HEK293 (cell line): ENCODE data around the gene ZNF576.

Experiments used
- CTCF ChIA-PET: fragments of 350-600 bp; formaldehyde crosslinking; extraction: SDS; loops from one replicate; lab custom pipeline; 2021; ENCODE audit warnings: antibody characterized with exemption; lab: Yijun Ruan, JAX
- POLR2A ChIA-PET: fragments of 300-600 bp; formaldehyde crosslinking; extraction: SDS; loops from one replicate; lab custom pipeline; 2020; ENCODE audit warnings: antibody characterized with exemption, inconsistent platforms; lab: Yijun Ruan, JAX
- H3K27ac ChIP-seq: fragments of 200-500 bp; sonication (Bioruptor generic); 2 replicates; pipeline ENCODE4 v1.5.1; 2014; ENCODE audit warnings: low read depth, low read length, control low read depth, inconsistent platforms; ENCODE audit errors: extremely low read depth
- H3K36me3 ChIP-seq, 2 experiments: fragments of 200-500 bp in 1 of 2; sonication (Bioruptor generic) in 1 of 2; 1 replicate in 1 of 2; 2 replicates in 1 of 2; pipeline ENCODE4 v1.5.1; 2014 to 2017; ENCODE audit warnings: inconsistent platforms in 2 of 2, low read length in 2 of 2; ENCODE audit not compliant: control insufficient read depth in 2 of 2, insufficient read depth in 1 of 2
- H3K4me1 ChIP-seq: fragments of 200-500 bp; sonication (Bioruptor generic); 2 replicates; pipeline ENCODE4 v1.5.1; 2014; ENCODE audit warnings: mild to moderate bottlenecking, low read length, inconsistent platforms; ENCODE audit not compliant: control insufficient read depth, insufficient read depth
- H3K4me3 ChIP-seq: 2 replicates; pipeline ENCODE4 v1.5.1; 2011; ENCODE audit warnings: low read depth, mild to moderate bottlenecking, control low read depth, low read length, moderate library complexity
- H3K9me3 ChIP-seq: fragments of 200-500 bp; sonication (Bioruptor generic); 2 replicates; pipeline ENCODE4 v1.5.1; 2014; ENCODE audit warnings: low read depth, low read length, inconsistent platforms; ENCODE audit not compliant: control insufficient read depth, insufficient read depth
- KLF7 ChIP-seq: fragments of 450-650 bp; formaldehyde crosslinking; IDR thresholded peaks from 2 replicates; pipeline ENCODE4 v1.5.1; 2016; ENCODE audit warnings: missing biosample characterization, missing genetic modification characterization, borderline replicate concordance
- MYNN ChIP-seq: fragments of 450-650 bp; formaldehyde crosslinking; IDR thresholded peaks from 2 replicates; pipeline ENCODE4 v1.5.1; 2016; ENCODE audit warnings: missing biosample characterization, missing genetic modification characterization, borderline replicate concordance
- SCRT1 ChIP-seq: fragments of 450-650 bp; formaldehyde crosslinking; IDR thresholded peaks from 2 replicates; pipeline ENCODE4 v1.5.1; 2016; ENCODE audit warnings: missing biosample characterization, missing genetic modification characterization, borderline replicate concordance
- SP7 ChIP-seq: fragments of 450-650 bp; formaldehyde crosslinking; IDR thresholded peaks from 2 replicates; pipeline ENCODE4 v1.5.1; 2016; ENCODE audit warnings: missing biosample characterization, missing genetic modification characterization
- TRIM28 ChIP-seq: IDR thresholded peaks from 2 replicates; pipeline ENCODE4 v1.6.1; 2011; ENCODE audit warnings: low read length, control low read depth, borderline replicate concordance
- ZBTB10 ChIP-seq: fragments of 450-650 bp; formaldehyde crosslinking; IDR thresholded peaks from 2 replicates; pipeline ENCODE4 v1.5.1; 2016; ENCODE audit warnings: missing biosample characterization, missing genetic modification characterization
- ZBTB11 ChIP-seq: fragments of 450-650 bp; formaldehyde crosslinking; conservative IDR thresholded peaks from 2 replicates; pipeline ENCODE4 v1.5.1; 2016; ENCODE audit warnings: low read depth, missing biosample characterization, missing genetic modification characterization
- ZBTB17 ChIP-seq: fragments of 450-650 bp; formaldehyde crosslinking; IDR thresholded peaks from 2 replicates; pipeline ENCODE4 v1.5.1; 2016; ENCODE audit warnings: missing biosample characterization, missing genetic modification characterization
- ZBTB20 ChIP-seq: fragments of 450-650 bp; formaldehyde crosslinking; IDR thresholded peaks from 2 replicates; pipeline ENCODE4 v1.5.1; 2016; ENCODE audit warnings: missing biosample characterization, missing genetic modification characterization
- ZFP37 ChIP-seq: fragments of 450-650 bp; formaldehyde crosslinking; IDR thresholded peaks from 2 replicates; pipeline ENCODE4 v1.5.1; 2016; ENCODE audit warnings: missing biosample characterization, missing genetic modification characterization
- ZNF114 ChIP-seq: fragments of 450-650 bp; formaldehyde crosslinking; IDR thresholded peaks from 2 replicates; pipeline ENCODE4 v1.5.0; 2017; ENCODE audit warnings: missing biosample characterization, missing genetic modification characterization
- ZNF132 ChIP-seq: fragments of 450-650 bp; formaldehyde crosslinking; IDR thresholded peaks from 2 replicates; pipeline ENCODE4 v1.5.1; 2017; ENCODE audit warnings: missing biosample characterization, missing genetic modification characterization, borderline replicate concordance
- ZNF202 ChIP-seq: fragments of 450-650 bp; formaldehyde crosslinking; IDR thresholded peaks from 2 replicates; pipeline ENCODE4 v1.5.1; 2016; ENCODE audit warnings: missing biosample characterization, missing genetic modification characterization, borderline replicate concordance
- ZNF311 ChIP-seq: fragments of 450-650 bp; formaldehyde crosslinking; IDR thresholded peaks from 2 replicates; pipeline ENCODE4 v1.5.1; 2017; ENCODE audit warnings: missing biosample characterization, missing genetic modification characterization, borderline replicate concordance
- ZNF426 ChIP-seq: fragments of 450-650 bp; formaldehyde crosslinking; IDR thresholded peaks from 2 replicates; pipeline ENCODE4 v1.5.1; 2017; ENCODE audit warnings: missing biosample characterization, missing genetic modification characterization, mild to moderate bottlenecking, inconsistent platforms, moderate library complexity
- ZNF580 ChIP-seq: fragments of 450-650 bp; formaldehyde crosslinking; IDR thresholded peaks from 2 replicates; pipeline ENCODE4 v1.5.1; 2016; ENCODE audit warnings: missing biosample characterization, missing genetic modification characterization
- ZNF600 ChIP-seq: fragments of 450-650 bp; formaldehyde crosslinking; IDR thresholded peaks from 2 replicates; pipeline ENCODE4 v1.5.1; 2016; ENCODE audit warnings: missing biosample characterization, missing genetic modification characterization
- ZNF623 ChIP-seq: fragments of 450-650 bp; formaldehyde crosslinking; IDR thresholded peaks from 2 replicates; pipeline ENCODE4 v1.5.1; 2016; ENCODE audit warnings: missing biosample characterization, missing genetic modification characterization
- ZNF670 ChIP-seq: fragments of 450-650 bp; formaldehyde crosslinking; IDR thresholded peaks from 2 replicates; pipeline ENCODE4 v1.5.1; 2016; ENCODE audit warnings: missing biosample characterization, missing genetic modification characterization, low read depth
- ZNF76 ChIP-seq: fragments of 450-650 bp; formaldehyde crosslinking; IDR thresholded peaks from 2 replicates; pipeline ENCODE4; 2016; ENCODE audit warnings: low read depth, missing biosample characterization, missing genetic modification characterization, borderline replicate concordance
- ZNF843 ChIP-seq: fragments of 450-650 bp; formaldehyde crosslinking; IDR thresholded peaks from 2 replicates; pipeline ENCODE4 v1.5.1; 2016; ENCODE audit warnings: missing biosample characterization, missing genetic modification characterization
- ZSCAN23 ChIP-seq: fragments of 450-650 bp; formaldehyde crosslinking; IDR thresholded peaks from 2 replicates; pipeline ENCODE4 v1.5.1; 2016; ENCODE audit warnings: missing biosample characterization, missing genetic modification characterization
- ZSCAN30 ChIP-seq: fragments of 450-650 bp; IDR thresholded peaks from 2 replicates; pipeline ENCODE4 v1.5.1; 2018; ENCODE audit warnings: missing biosample characterization, mild to moderate bottlenecking, missing genetic modification characterization, moderate library complexity
- TF ChIP-seq, protein P1 (sequence below): fragments of 450-650 bp; IDR thresholded peaks from 2 replicates; pipeline ENCODE4 v1.5.1; 2018; ENCODE audit warnings: missing biosample characterization, mild to moderate bottlenecking, missing genetic modification characterization
- TF ChIP-seq, protein P2 (sequence below): fragments of 450-650 bp; formaldehyde crosslinking; IDR thresholded peaks from 2 replicates; pipeline ENCODE4; 2016; ENCODE audit warnings: missing biosample characterization, missing genetic modification characterization
- TF ChIP-seq, protein P3 (sequence below): fragments of 450-650 bp; formaldehyde crosslinking; IDR thresholded peaks from 2 replicates; pipeline ENCODE4 v1.5.1; 2016; ENCODE audit warnings: missing biosample characterization, missing genetic modification characterization

The ZNF576 gene

GRCh38 chr19:43620061-43621001, 23.9 kb downstream of the ZNF576 start:
- no peaks in the 10 kb centered on the region for H3K9me3 ChIP-seq
- peaks cover 21% of the 10 kb centered on the region for H3K4me1 ChIP-seq
- H3K27ac ChIP-seq = peak overlapping the region; percentile 99
- ChIA-PET CTCF (interaction anchor here (0.6 to 1.9 kb wide), 5 partner anchors 26 to 153 kb away, joined by 3 to 8 read pairs (median 4); no protein-coding TSS in a partner anchor), POLR2A (interaction anchor here (0.6 to 4.5 kb wide), 7 partner anchors 8 to 65 kb away, joined by 3 to 21 read pairs (median 4); no protein-coding TSS in a partner anchor)
- peaks cover 5 to 24% of the 10 kb centered on the region in 2 experiments for H3K36me3 ChIP-seq
- peak overlapping the region; percentile 49 for H3K4me3 ChIP-seq
- TF ChIP-seq, protein P1, sequence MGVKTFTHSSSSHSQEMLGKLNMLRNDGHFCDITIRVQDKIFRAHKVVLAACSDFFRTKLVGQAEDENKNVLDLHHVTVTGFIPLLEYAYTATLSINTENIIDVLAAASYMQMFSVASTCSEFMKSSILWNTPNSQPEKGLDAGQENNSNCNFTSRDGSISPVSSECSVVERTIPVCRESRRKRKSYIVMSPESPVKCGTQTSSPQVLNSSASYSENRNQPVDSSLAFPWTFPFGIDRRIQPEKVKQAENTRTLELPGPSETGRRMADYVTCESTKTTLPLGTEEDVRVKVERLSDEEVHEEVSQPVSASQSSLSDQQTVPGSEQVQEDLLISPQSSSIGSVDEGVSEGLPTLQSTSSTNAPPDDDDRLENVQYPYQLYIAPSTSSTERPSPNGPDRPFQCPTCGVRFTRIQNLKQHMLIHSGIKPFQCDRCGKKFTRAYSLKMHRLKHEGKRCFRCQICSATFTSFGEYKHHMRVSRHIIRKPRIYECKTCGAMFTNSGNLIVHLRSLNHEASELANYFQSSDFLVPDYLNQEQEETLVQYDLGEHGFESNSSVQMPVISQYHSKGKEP (tag by site-specific recombination) = peak; percentile 95; the same call in 1 of the 2 replicates
- TF ChIP-seq TRIM28 (no peak), ZNF311 (tag by site-specific recombination) (0 out of 2 replicates have a peak, but pooled peaks have one; percentile 26), SP7 (tag by site-specific recombination) (peak; percentile 6; the same call in 1 of the 2 replicates), ZNF580 (tag by site-specific recombination) (no peak), MYNN (tag by site-specific recombination) (no peak), ZBTB11 (tag by site-specific recombination) (no peak), ZFP37 (tag by site-specific recombination) (no peak), ZSCAN30 (no peak), ZNF623 (no peak), ZSCAN23 (tag by site-specific recombination) (0 out of 2 replicates have a peak, but pooled peaks have one; percentile 37), ZNF132 (no peak), SCRT1 (tag by site-specific recombination) (no peak), ZBTB10 (tag by site-specific recombination) (no peak), ZNF76 (tag by site-specific recombination) (no peak), ZNF426 (tag by site-specific recombination) (no peak), ZNF202 (no peak), ZBTB20 (tag by site-specific recombination) (no peak), ZNF600 (tag by site-specific recombination) (0 out of 2 replicates have a peak, but pooled peaks have one; percentile 65), ZNF114 (no peak), KLF7 (tag by site-specific recombination) (no peak), ZNF843 (no peak), ZNF670 (tag by site-specific recombination) (no peak), ZBTB17 (tag by site-specific recombination) (peak; percentile 68)
- TF ChIP-seq, protein P2, sequence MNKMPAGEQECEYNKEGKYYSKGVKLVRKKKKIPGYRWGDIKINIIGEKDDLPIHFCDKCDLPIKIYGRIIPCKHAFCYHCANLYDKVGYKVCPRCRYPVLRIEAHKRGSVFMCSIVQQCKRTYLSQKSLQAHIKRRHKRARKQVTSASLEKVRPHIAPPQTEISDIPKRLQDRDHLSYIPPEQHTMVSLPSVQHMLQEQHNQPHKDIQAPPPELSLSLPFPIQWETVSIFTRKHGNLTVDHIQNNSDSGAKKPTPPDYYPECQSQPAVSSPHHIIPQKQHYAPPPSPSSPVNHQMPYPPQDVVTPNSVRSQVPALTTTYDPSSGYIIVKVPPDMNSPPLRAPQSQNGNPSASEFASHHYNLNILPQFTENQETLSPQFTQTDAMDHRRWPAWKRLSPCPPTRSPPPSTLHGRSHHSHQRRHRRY (tag by site-specific recombination) = 0 out of 2 replicates have a peak, but pooled peaks have one; percentile 38
- TF ChIP-seq, protein P3, sequence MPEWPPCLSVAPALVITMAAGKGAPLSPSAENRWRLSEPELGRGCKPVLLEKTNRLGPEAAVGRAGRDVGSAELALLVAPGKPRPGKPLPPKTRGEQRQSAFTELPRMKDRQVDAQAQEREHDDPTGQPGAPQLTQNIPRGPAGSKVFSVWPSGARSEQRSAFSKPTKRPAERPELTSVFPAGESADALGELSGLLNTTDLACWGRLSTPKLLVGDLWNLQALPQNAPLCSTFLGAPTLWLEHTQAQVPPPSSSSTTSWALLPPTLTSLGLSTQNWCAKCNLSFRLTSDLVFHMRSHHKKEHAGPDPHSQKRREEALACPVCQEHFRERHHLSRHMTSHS = no peak
